ENCODE results near the gene SPRED2.
"Not testable (repeated sequence)": the region's sequence is repeated elsewhere in the genome, so short reads cannot be mapped to it uniquely, and the experiment has no call there.

Gene SPRED2

DNA sequence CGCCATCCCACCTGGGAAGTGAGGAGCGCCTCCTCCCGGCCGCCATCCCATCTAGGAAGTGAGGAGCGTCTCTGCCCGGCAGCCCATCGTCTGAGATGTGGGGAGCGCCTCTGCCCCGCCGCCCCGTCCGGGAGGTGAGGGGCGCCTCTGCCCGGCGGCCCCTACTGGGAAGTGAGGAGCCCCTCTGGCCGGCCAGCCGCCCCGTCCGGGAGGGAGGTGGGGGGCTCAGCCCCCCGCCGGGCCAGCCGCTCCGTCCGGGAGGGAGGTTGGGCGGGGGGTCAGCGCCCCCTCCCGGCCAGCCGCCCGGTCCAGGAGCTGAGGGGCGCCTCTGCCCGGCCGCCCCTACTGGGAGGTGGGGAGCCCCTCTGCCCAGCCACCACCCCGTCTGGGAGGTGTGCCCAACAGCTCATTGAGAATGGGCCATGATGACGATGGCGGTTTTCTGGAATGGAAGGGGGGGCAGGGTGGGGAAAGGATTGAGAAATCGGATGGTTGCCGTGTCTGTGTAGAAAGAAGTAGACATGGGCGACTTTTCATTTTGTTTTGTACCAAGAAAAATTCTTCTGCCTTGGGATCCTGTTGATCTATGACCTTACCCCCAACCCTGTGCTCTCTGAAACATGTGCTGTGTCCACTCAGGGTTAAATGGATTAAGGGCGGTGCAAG lies 93.4 kb downstream of the SPRED2 start:
- not testable (repeated sequence) for DNase-seq

- DNase-seq, result not testable (repeated sequence)
Measured at GRCh38 chr2:65337915-65338314, 94.5 kb downstream of the SPRED2 start.

GRCh38 chr2:65334714-65335113 lies 97.7 kb downstream of the SPRED2 start:
- DNase-seq, result no peak

GRCh38 chr2:65331336-65332025 lies 100.9 kb downstream of the SPRED2 start:
- no peak for DNase-seq

DNA sequence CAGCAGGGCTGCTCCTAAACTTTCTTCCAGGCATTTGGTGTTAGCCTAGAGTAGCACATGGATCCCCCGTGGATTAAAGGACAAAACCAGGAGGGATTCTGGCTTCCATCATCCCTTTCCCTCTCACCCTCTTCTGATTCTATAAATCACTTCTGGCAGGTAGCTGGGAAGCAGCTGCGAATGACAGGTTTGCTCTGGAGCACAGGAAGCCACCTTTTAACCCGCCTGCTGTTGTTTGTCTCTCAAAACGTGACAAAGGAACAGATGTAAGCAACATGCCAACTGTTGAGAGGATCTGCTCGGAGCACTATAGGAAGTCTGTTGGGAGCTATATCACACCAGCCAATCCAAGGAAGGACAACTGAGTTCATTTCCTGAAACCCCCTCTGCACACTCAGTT lies 102.9 kb downstream of the SPRED2 start:
- no peak for DNase-seq

DNA sequence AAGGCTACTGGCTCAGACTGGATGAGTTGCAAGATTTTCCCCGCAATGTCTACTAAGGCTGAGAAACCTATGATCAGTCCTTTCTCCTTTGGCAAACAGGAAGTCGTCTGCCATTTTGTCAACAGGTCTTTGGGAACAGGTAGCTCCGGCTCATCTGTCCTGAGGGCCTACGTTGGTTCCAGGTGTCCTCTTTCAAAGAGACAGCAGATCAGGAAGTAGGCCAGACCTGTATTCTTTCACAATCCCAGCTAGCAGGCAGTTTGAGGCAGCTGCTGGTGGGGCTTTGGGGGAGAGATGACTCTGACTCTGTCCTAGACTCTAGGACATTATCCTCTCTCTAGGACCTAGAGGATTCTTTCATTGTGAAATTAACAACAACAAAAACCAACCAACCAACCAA lies 106.1 kb downstream of the SPRED2 start:
- no peak for DNase-seq

- no peak for DNase-seq
Measured at GRCh38 chr2:65325066-65325465, 107.3 kb downstream of the SPRED2 start.

- DNase-seq, result no peak
Measured at GRCh38 chr2:65320946-65321345, 111.5 kb downstream of the SPRED2 start.

- peak; percentile 24 for DNase-seq
Measured at GRCh38 chr2:65320042-65320725, 112.2 kb downstream of the SPRED2 start.

- DNase-seq, result no peak
Measured at GRCh38 chr2:65319674-65320041, 112.7 kb downstream of the SPRED2 start.

GRCh38 chr2:65319072-65319673 lies 113.2 kb downstream of the SPRED2 start:
- DNase-seq, result no peak

DNA sequence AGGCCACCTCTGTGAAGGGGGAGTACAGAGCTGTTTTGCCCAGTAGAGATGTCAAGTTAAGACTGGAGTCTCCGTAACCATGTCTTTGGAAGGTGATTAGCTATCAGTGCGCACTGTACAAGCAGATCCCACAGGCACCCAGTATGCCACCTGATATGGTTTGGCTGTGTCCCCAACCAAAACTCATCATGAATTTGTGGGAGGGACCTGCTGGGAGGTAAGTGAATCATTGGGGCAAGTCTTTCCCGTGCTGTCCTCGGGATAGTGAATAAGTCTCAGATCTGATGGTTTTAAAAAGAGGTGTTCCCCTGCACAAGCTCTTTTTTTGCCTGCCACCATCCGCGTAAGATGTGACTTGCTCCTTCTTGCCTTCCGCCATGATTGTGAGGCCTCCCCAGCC lies 114.6 kb downstream of the SPRED2 start:
- DNase-seq, result no peak

- DNase-seq, result not testable (repeated sequence)
Measured at GRCh38 chr2:65317351-65317750, 115.0 kb downstream of the SPRED2 start.

DNA sequence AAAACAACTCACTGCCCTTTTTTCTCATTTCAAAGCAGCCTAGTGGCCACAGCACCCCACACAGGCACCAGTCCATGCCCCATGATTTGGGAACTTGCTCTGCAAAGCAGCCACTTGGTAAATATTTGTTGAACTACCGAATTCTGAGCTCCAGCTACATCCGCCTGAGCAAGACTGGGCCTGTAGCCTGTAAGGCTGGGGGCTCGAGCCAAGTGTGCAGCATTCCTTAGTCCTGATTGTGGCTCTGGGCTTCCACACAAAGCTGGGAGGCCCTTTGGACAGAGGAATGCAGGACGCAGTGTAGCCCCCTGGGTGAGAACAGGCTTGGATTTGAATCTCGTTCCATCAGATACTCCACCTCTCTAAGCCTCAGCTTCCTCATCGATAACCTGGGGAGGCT lies 116.3 kb downstream of the SPRED2 start:
- no peak for DNase-seq

DNA sequence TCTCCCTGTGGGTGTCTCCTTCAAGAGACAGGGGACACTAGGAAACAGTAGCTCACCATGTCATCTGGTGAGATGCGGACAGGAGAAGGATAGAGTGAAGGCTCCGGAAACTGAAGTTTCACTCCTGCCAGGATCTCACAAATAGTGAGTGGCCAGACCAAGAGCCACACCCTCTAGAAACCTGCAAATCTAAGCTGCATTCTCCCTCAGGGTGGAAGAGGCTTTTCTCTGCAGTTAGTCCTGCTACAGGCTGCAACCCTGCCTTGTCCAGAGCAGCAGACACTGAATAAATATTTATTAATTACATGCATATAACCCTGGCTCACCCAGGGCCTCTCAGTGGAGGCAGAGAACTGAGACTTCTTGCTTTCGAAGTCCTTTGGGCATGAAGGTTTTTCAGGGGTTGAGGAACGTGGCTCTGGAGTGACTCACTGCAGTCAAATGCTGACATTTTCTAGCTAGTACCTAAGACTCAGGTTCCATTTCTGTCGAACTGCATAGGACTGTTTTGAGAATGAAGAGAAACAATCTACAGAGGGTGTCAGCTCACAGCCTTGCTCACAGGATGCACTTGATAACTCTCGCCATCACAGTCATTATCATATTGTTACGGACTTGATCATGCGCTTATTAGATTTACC lies 117.5 kb downstream of the SPRED2 start:
- no peak for DNase-seq

- DNase-seq, result no peak
Measured at GRCh38 chr2:65313954-65314256, 118.5 kb downstream of the SPRED2 start.

DNA sequence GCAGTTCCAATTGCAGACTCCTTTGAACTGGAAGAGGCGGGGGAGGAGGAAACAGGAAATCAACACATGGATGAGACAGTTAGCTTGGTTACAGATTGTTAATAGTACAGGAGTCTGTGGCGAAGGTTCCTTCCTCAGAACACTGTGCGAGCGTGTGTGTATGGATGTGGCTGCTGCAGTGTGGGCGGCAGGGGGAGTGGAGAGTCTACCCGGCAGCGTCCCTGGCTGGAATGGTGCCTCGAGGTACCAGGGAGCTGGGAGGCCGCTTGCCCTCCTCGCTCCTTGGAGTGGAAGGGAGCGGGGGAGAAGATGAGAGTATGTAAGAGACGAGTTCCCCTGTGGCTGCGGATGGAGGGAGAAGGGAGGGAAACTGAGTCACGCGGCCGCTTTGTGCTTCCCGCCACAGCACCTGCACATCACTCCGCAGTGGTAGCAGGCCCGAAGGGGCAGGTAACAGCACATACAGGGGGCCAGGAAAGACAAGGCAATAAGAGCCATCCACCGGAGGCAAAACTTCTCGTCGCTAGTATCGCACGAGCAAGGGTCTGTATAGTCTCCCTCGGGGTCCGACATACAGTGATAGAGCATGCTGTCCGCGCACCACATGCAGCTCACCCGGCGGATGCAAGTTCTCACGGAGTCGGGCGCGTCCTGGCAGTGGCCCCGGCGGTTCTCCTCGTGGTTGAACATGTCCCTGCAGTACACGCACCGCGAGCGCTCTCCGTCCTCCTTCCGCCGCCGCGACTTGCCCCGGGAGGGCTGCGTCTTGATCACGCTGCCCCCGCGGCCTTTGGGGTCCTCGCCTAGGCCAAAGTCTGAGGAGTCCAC lies 119.1 kb downstream of the SPRED2 start:
- DNase-seq, result no peak

- no peak for DNase-seq
Measured at GRCh38 chr2:65311596-65311995, 120.8 kb downstream of the SPRED2 start.

GRCh38 chr2:65311049-65311448 lies 121.3 kb downstream of the SPRED2 start:
- no peak for DNase-seq

DNA sequence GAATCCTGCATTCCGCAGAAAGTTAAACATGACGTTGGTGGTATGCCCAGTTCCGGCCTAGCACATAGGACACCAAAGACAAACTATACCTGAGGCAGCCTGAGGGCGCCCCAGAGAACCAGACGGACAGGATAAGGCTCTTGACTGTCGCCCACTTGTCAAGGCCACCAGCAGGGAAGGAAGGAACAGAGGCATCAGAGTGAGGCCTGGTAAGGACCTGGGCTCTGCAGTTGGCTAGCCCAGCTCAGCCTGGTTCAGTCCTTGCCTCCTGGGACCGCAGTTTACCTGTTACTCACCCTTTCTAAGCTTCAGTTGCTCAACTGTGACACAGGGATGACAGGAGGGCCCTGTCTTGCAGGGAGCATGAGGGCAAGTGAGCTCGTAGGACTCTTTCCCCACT lies 122.7 kb downstream of the SPRED2 start:
- DNase-seq, result no peak

- no peak for DNase-seq
Measured at GRCh38 chr2:65305934-65306333, 126.5 kb downstream of the SPRED2 start.

All from hematopoietic multipotent progenitor cell treated with erythropoietin and hydrocortisone succinate and interleukin-3 and kit ligand, for 6 days (in vitro differentiated cells).